Activated CD8-positive, alpha-beta memory T cell treated with anti-CD3 and anti-CD28 coated beads, Interleukin-2, amount 50 U/mL, for 4 hours (primary cell): ENCODE measurements around the gene CABYR.

Experiments
- DNase-seq: peaks from one replicate; pipeline ENCODE4 v3.0.0-alpha.2; 2020

Gene CABYR

GRCh38 chr18:24138789-24139616, at the start of gene CABYR:
Gene CABYR, plus strand, starts transcription at chr18:24139062. Its CDS starts 4,053 bp downstream, at chr18:24143115.
- peak; percentile 72 for DNase-seq

GRCh38 chr18:24089076-24089475, 49.8 kb upstream of the CABYR start:
- DNase-seq = no peak

GRCh38 chr18:24089515-24090337, 49.1 kb upstream of the CABYR start:
- DNase-seq = no peak

- DNase-seq = no peak
Observed at GRCh38 chr18:24090876-24091275, 48.0 kb upstream of the CABYR start.

GRCh38 chr18:24094561-24094960, 44.3 kb upstream of the CABYR start:
- no peak for DNase-seq

GRCh38 chr18:24095976-24096375, 42.9 kb upstream of the CABYR start:
- DNase-seq = no peak

- no peak for DNase-seq
Observed at GRCh38 chr18:24103320-24104021, 35.4 kb upstream of the CABYR start.

GRCh38 chr18:24104486-24104885, 34.4 kb upstream of the CABYR start:
- DNase-seq = no peak

- no peak for DNase-seq
Observed at GRCh38 chr18:24108641-24109040, 30.2 kb upstream of the CABYR start.

- no peak for DNase-seq
Observed at GRCh38 chr18:24111936-24112335, 26.9 kb upstream of the CABYR start.

GRCh38 chr18:24112464-24112863, 26.4 kb upstream of the CABYR start:
- DNase-seq = no peak

- DNase-seq = no peak
Observed at GRCh38 chr18:24112874-24113615, 25.8 kb upstream of the CABYR start.

- no peak for DNase-seq
Observed at GRCh38 chr18:24114924-24115549, 23.8 kb upstream of the CABYR start.

- no peak for DNase-seq
Observed at GRCh38 chr18:24115628-24116027, 23.2 kb upstream of the CABYR start.

- peak; percentile 79 for DNase-seq
Observed at GRCh38 chr18:24118750-24119577, 19.9 kb upstream of the CABYR start.

- no peak for DNase-seq
Observed at GRCh38 chr18:24120676-24121075, 18.2 kb upstream of the CABYR start.

- DNase-seq = no peak
Observed at GRCh38 chr18:24121625-24122024, 17.2 kb upstream of the CABYR start.

- DNase-seq = no peak
Observed at GRCh38 chr18:24126155-24126961, 12.5 kb upstream of the CABYR start.

GRCh38 chr18:24127735-24128134, 11.1 kb upstream of the CABYR start:
- DNase-seq = no peak

- DNase-seq = no peak
Observed at GRCh38 chr18:24128700-24129099, 10.2 kb upstream of the CABYR start.
